Activated B cell treated with CpG ODN at 0.5 μM for 24 hours (primary cell): Measurements from ENCODE around the gene CERK. TPM values are rescaled to one million over a fixed set of nuclear protein-coding genes. Genes with fewer than 3 reads are reported as not detected.
"Not testable (repeated sequence)": the region's sequence is repeated elsewhere in the genome, so short reads cannot be mapped to it uniquely, and the experiment has no call there.

Experiments
- ATAC-seq: fragments of 200-7000 bp; cut with Tn5 transposase; one replicate; pipeline ENCODE4 v1.10.0; 2021; ENCODE audit warnings: low read depth, mild to moderate bottlenecking, moderate library complexity
- CTCF ChIA-PET: fragments of 350-600 bp; sonication (Branson Sonifier 250); formaldehyde crosslinking; loops from one replicate; lab custom pipeline; 2021; ENCODE audit warnings: antibody characterized with exemption; lab: Charles Lee
- POLR2A ChIA-PET: fragments of 350-600 bp; sonication (Branson Sonifier 250); formaldehyde crosslinking; loops from one replicate; lab custom pipeline; 2021; ENCODE audit warnings: antibody characterized with exemption; lab: Charles Lee
- DNase-seq: peaks from one replicate; pipeline ENCODE4 v3.0.0; 2022
- H3K27ac Mint-ChIP-seq: one replicate; pipeline ENCODE4 v1.8.0; 2020; ENCODE audit warnings: mixed read lengths
- H3K27me3 Mint-ChIP-seq: one replicate; pipeline ENCODE4 v1.8.0; 2021; ENCODE audit warnings: mixed read lengths
- H3K36me3 Mint-ChIP-seq: one replicate; pipeline ENCODE4 v1.8.0; 2021; ENCODE audit warnings: low read depth, mixed read lengths
- H3K4me1 Mint-ChIP-seq: one replicate; pipeline ENCODE4 v1.8.0; 2021; ENCODE audit warnings: mixed read lengths
- H3K4me3 Mint-ChIP-seq: one replicate; pipeline ENCODE4 v1.8.0; 2020; ENCODE audit warnings: mild to moderate bottlenecking, mixed read lengths
- H3K9me3 Mint-ChIP-seq: one replicate; pipeline ENCODE4 v1.8.0; 2020; ENCODE audit warnings: mixed read lengths
- intact Hi-C: fragments of 100-400 bp; cut with micrococcal nuclease; formaldehyde crosslinking; loops from one replicate; pipeline ENCODE4 v1.15.1; 2024
- total RNA-seq: library from RNA; stranded (reverse); gene quantifications from 2 replicates; pipeline ENCODE4 v1.2.3, GENCODE V29; 2022
- TF ChIP-seq, protein P1 (sequence below): fragments of 200-600 bp; IDR thresholded peaks from one replicate; pipeline ENCODE4 v1.8.0; 2022; ENCODE audit warnings: antibody characterized with exemption, mild to moderate bottlenecking

CERK gene
- total RNA-seq, 1 donor from 2014 or later = 13.8 TPM

GRCh38 chr22:46652081-46652846 is 85.8 kb downstream of the CERK start:
- CTCF ChIA-PET = interaction anchor here (1.8 kb wide), 1 partner anchor 89 kb away, joined by 5 read pairs; no protein-coding TSS in a partner anchor
- H3K9me3 Mint-ChIP-seq = no peaks in the 10 kb centered on the region
- intact Hi-C loops = no loop called here
- no peaks in the 10 kb centered on the region for H3K36me3 Mint-ChIP-seq
- no peak overlapping the region for H3K27ac Mint-ChIP-seq
- H3K27me3 Mint-ChIP-seq = no peaks in the 10 kb centered on the region
- POLR2A ChIA-PET = no interaction called here
- no peak overlapping the region for H3K4me3 Mint-ChIP-seq
- ATAC-seq (no peak), DNase-seq (no peak)
- peaks cover 51% of the 10 kb centered on the region for H3K4me1 Mint-ChIP-seq
- TF ChIP-seq, protein P1, sequence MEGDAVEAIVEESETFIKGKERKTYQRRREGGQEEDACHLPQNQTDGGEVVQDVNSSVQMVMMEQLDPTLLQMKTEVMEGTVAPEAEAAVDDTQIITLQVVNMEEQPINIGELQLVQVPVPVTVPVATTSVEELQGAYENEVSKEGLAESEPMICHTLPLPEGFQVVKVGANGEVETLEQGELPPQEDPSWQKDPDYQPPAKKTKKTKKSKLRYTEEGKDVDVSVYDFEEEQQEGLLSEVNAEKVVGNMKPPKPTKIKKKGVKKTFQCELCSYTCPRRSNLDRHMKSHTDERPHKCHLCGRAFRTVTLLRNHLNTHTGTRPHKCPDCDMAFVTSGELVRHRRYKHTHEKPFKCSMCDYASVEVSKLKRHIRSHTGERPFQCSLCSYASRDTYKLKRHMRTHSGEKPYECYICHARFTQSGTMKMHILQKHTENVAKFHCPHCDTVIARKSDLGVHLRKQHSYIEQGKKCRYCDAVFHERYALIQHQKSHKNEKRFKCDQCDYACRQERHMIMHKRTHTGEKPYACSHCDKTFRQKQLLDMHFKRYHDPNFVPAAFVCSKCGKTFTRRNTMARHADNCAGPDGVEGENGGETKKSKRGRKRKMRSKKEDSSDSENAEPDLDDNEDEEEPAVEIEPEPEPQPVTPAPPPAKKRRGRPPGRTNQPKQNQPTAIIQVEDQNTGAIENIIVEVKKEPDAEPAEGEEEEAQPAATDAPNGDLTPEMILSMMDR = no peak

GRCh38 chr22:46651316-46651715 is 86.7 kb downstream of the CERK start:
- H3K27ac Mint-ChIP-seq = no peak overlapping the region
- no peak overlapping the region for H3K4me3 Mint-ChIP-seq
- no peaks in the 10 kb centered on the region for H3K9me3 Mint-ChIP-seq
- H3K4me1 Mint-ChIP-seq = peaks cover 52% of the 10 kb centered on the region
- TF ChIP-seq, protein P1 = no peak
- ChIA-PET CTCF (no interaction called here), POLR2A (no interaction called here)
- H3K36me3 Mint-ChIP-seq = peaks cover 2% of the 10 kb centered on the region
- no peaks in the 10 kb centered on the region for H3K27me3 Mint-ChIP-seq
- no peak for DNase-seq
- intact Hi-C loops = no loop called here
- ATAC-seq = no peak

DNA sequence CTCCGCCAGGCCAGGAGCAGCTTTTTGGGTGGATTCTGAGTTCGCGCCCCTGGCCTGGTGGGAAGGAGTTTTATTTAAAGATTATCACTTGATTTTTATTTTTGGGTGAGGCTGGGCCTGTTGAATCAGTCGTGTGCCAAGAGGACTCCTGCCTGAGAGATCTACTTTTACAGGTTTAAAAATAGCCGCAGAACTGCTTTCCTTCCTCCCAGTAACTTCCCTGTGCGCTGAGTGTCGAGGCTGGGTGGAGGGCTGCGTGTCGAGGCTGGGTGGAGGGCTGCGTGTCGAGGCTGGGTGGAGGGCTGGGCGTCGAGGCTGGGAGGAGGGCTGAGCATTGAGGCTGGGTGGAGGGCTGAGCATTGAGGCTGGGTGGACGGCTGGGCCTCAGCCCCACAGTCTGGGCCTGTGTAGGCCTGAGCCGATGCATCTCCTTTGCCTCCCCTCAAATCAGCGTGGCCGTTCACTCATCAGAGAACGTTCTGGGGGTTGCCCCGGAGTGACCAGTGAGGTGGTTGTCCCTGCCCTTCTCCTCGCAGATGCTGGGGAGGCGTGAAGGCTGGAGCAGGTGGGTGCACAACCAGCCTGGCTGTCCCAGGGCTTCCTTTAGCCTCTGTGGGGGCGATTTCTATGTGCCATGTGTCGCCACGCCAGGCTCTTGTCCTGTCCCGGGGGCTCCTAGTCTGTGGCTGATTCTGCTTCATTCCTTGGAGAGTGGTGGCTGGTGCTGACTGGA is 87.8 kb downstream of the CERK start:
- ATAC-seq (no peak), DNase-seq (no peak)
- TF ChIP-seq, protein P1 = no peak
- POLR2A ChIA-PET = no interaction called here
- CTCF ChIA-PET = no interaction called here
- intact Hi-C loops = no loop called here
- H3K9me3 Mint-ChIP-seq = no peaks in the 10 kb centered on the region
- H3K4me3 Mint-ChIP-seq = no peak overlapping the region
- H3K4me1 Mint-ChIP-seq = peaks cover 52% of the 10 kb centered on the region
- H3K27ac Mint-ChIP-seq = no peak overlapping the region
- peaks cover 2% of the 10 kb centered on the region for H3K36me3 Mint-ChIP-seq
- no peaks in the 10 kb centered on the region for H3K27me3 Mint-ChIP-seq

GRCh38 chr22:46649141-46650077 is 88.6 kb downstream of the CERK start:
- ChIA-PET CTCF (no interaction called here), POLR2A (no interaction called here)
- intact Hi-C loops = no loop called here
- Mint-ChIP-seq H3K27me3 (no peaks in the 10 kb centered on the region), H3K4me3 (no peak overlapping the region), H3K27ac (no peak overlapping the region), H3K4me1 (peaks cover 48% of the 10 kb centered on the region), H3K36me3 (peaks cover 2% of the 10 kb centered on the region), H3K9me3 (no peaks in the 10 kb centered on the region)
- DNase-seq = no peak
- TF ChIP-seq, protein P1 = no peak
- ATAC-seq = no peak

GRCh38 chr22:46648225-46648820 is 89.7 kb downstream of the CERK start:
- POLR2A ChIA-PET, intact Hi-C loops, DNase-seq, H3K27ac Mint-ChIP-seq, H3K36me3 Mint-ChIP-seq, ATAC-seq, CTCF ChIA-PET, H3K4me3 Mint-ChIP-seq, H3K27me3 Mint-ChIP-seq, H3K9me3 Mint-ChIP-seq: not testable (repeated sequence)
- H3K4me1 Mint-ChIP-seq = peaks cover 46% of the 10 kb centered on the region
